GM12891 (cell line): Measurements from ENCODE around the gene NLK.
"Not testable (repeated sequence)": the region's sequence is repeated elsewhere in the genome, so short reads cannot be mapped to it uniquely, and the experiment has no call there.

Experiments
- POLR2A ChIP-seq: IDR thresholded peaks from 2 replicates; pipeline ENCODE4 v1.6.1; 2011; ENCODE audit warnings: low read depth, low read length, control low read depth
- POLR2AphosphoS5 ChIP-seq: IDR thresholded peaks from 2 replicates; pipeline ENCODE4 v1.6.1; 2011; ENCODE audit warnings: low read depth, low read length, control low read depth
- POU2F2 ChIP-seq: IDR thresholded peaks from 2 replicates; pipeline ENCODE4 v1.6.1; 2011; ENCODE audit warnings: low read depth, mild to moderate bottlenecking, control low read depth, low read length, moderate library complexity
- TAF1 ChIP-seq: IDR thresholded peaks from 2 replicates; pipeline ENCODE4 v1.6.1; 2011; ENCODE audit warnings: low read depth, low read length, control low read depth

GRCh38 chr17:28230607-28231006 lies 188.1 kb downstream of the NLK start:
- not testable (repeated sequence) for TF ChIP-seq POLR2A, POLR2AphosphoS5, POU2F2, TAF1
